Right lobe of liver (tissue), 4 donors: Measurements from ENCODE around the gene LRP1.

ENCODE experiments used
- POLR2A ChIP-seq: fragments of 450-650 bp; IDR thresholded peaks from one replicate; pipeline ENCODE4 v1.6.1; 2017; ENCODE audit warnings: antibody characterized with exemption, mild to moderate bottlenecking
- TF ChIP-seq, protein P1 (sequence below), 4 donors: fragments of 200-600 bp in 3 of 4; fragments of 450-650 bp in 1 of 4; IDR thresholded peaks; one replicate each; pipeline versions ENCODE4 v1.5.1 to v1.8.0; 2016 to 2022; ENCODE audit warnings: antibody characterized with exemption in 4 of 4, mild to moderate bottlenecking in 2 of 4
- donor health status: DM: no; HTN: no; CAD: no.
- donor health status: DM: no; HTN: no; CAD: no.
- donor health status: DM: no; HTN: yes; CAD: no.

DNA sequence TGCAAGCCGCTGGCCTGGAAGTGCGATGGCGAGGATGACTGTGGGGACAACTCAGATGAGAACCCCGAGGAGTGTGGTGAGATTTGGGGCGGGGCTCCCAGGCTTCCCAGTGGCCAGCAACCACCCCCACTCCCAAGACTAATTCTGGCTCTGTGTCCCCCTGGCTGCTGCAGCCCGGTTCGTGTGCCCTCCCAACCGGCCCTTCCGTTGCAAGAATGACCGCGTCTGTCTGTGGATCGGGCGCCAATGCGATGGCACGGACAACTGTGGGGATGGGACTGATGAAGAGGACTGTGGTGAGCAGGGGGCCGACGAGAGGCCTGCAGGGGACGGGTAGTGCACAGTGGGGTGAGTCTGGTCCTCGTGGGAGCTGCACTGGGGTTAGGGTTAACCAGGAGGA, 76.2 kb downstream of the LRP1 start:
- TF ChIP-seq, protein P1, sequence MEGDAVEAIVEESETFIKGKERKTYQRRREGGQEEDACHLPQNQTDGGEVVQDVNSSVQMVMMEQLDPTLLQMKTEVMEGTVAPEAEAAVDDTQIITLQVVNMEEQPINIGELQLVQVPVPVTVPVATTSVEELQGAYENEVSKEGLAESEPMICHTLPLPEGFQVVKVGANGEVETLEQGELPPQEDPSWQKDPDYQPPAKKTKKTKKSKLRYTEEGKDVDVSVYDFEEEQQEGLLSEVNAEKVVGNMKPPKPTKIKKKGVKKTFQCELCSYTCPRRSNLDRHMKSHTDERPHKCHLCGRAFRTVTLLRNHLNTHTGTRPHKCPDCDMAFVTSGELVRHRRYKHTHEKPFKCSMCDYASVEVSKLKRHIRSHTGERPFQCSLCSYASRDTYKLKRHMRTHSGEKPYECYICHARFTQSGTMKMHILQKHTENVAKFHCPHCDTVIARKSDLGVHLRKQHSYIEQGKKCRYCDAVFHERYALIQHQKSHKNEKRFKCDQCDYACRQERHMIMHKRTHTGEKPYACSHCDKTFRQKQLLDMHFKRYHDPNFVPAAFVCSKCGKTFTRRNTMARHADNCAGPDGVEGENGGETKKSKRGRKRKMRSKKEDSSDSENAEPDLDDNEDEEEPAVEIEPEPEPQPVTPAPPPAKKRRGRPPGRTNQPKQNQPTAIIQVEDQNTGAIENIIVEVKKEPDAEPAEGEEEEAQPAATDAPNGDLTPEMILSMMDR (IDR thresholded peaks at IDR 0.05), result no peak
- TF ChIP-seq POLR2A, result no peak
